Inflammatory macrophage (primary cell): ENCODE results near the gene SLC16A1.
"Not testable (repeated sequence)": the region's sequence is repeated elsewhere in the genome, so short reads cannot be mapped to it uniquely, and the experiment has no call there.

Experiments used
- DNase-seq, 2 donors: peaks; one replicate each; pipeline ENCODE4 v3.0.0-alpha.2; 2020 to 2022
- total RNA-seq, 18 experiments: gene quantifications; one replicate each; lab custom pipeline; 2026; ENCODE audit warnings: mixed read lengths in 6 of 18, inconsistent platforms in 2 of 18; lab: John Stamatoyannopoulos, UW

SLC16A1 gene
- 63.7 to 146 (median 101) reads per million in 18 experiments for total RNA-seq

DNA sequence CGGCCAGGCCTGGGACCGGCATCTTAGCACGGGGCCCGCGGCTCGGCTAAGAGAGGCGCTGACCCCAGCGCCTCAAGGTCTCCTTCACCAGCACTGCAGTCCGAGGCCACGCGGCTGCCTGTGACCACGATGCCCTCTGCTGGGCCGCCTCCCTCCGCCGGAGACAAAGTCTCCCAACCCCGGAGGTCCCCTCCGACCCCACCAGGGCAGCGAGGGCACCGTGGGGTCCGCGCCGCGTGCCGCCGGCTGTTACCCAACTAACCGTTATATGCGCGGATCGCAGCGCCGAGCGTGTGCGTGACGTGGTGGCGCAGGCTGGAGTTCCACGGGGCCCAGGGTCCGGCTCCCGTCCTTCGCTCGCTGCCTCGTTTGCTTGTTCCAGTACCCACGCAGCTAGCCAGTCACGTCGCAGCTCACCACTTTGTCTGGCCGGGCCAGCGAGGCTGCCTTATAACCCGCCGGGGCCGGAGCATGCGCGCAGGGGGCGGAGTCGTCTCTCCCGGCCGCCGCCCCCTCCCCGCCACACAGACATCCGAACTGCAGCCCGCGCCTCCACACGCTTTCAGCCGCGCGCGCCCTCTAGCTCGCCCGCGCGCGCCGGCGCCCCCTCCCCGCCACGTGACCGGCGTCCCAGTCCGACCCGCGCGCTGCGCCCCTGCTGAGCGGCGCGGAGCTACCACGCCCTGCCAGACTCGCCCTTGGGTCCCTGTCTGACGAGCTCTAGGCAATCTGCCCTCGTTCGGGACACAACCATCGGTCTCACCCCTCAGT, at the start of gene SLC16A1:
TSS of gene SLC16A1 (minus strand) at position 424 of the 771 bp plus-strand sequence. CDS start 26,888 bp downstream, outside the sequence.
- peak; percentile 88 to 95 for DNase-seq

GRCh38 chr1:113003751-113004690, 48.0 kb upstream of the SLC16A1 start:
- DNase-seq, result no peak

DNA sequence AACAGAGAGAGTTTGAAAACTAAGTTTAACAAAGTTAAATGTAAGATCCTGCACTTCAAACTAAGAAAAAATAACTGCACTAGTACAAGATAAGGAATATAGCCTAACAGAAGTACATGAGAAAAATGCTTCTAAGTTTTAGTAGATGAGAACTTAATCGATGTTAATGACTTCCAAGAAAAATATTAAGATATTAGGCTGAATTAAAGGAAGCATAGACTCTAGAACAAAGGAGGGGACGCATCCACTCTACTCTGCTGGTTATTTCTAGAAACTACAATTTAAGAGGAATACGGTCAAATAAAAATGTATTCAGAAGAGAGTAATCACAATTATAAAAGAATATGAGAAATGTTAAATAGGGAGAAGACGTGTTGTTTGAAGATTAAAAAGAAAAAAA, 46.3 kb upstream of the SLC16A1 start:
- no peak for DNase-seq

GRCh38 chr1:112998592-112999235, 42.7 kb upstream of the SLC16A1 start:
- DNase-seq, result peak in 1 of 2 donors; percentile 8

DNA sequence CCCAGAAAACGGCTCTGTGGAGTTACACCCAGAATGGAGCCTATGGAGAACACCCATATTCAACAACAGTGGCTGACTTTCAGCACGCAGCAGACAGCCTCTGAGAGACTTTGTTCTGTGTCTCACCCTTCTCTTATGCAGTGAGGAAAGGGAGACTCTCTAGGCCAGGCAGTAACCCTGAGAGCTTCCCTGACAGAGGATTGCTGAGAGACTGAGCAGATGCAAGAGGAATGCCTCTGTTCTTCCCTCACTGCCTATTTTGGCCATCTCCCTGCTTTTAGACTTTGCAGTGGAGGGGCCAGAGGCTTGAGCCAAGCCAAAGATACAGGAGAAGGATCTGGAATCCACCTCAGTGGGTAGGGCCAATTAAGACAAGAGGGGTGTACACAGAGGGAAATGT, 41.8 kb upstream of the SLC16A1 start:
- no peak for DNase-seq

- DNase-seq, result no peak
Observed at GRCh38 chr1:112995890-112996289, 39.9 kb upstream of the SLC16A1 start.

GRCh38 chr1:112995021-112995420, 39.0 kb upstream of the SLC16A1 start:
- not testable (repeated sequence) for DNase-seq

DNA sequence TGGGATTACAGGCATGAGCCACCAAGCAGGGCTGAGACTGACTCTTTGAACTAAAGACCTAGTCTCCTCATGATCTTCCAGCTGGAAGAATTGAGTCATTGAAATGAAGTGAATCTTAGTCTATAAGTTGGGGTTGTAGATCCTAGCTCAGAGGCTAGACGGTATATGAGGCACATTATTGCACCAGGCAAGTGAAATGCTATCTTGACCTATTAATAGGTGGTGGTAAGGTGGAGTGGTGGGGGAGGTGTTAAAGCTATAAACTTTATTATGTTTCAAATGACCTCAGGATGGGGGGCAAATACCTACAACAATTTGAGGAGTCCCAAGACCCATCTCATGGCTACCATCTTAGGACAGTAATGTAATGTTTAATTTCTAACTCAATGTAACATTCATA, 36.8 kb upstream of the SLC16A1 start:
- no peak for DNase-seq

DNA sequence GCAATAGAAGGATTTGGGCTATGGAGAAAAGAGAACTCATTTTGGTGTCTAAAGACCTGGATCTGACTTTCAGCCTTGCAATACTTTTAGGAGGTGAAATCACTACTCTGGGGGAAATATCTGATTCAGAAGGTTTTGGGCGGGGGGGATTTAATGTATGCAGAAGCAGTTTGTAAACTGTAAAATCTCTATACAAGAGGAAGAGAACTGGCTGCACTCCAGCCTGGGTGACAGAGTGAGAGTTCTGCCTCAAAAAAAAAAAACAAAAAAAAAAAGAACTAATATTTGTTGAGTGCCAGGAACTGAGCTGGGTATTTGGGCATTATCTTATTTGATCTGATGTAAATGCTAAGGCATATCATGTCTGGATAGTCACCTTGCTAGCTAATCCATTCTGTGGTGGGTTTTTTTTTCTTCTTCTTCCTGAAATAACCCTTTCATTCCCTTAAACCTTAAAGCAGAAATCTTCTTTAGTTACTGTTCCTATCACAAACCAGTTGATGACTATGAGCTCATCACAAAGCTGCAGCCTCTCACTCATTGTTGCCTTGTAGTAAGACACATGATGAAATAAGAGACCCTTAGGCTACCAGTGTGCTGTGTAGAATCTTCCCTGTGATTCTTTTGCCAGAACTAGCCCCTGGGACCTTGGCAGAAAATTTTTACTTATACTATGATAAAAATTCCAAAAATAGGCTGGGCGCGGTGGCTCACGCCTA, 35.6 kb upstream of the SLC16A1 start:
- DNase-seq, result peak; percentile 42 to 56

DNA sequence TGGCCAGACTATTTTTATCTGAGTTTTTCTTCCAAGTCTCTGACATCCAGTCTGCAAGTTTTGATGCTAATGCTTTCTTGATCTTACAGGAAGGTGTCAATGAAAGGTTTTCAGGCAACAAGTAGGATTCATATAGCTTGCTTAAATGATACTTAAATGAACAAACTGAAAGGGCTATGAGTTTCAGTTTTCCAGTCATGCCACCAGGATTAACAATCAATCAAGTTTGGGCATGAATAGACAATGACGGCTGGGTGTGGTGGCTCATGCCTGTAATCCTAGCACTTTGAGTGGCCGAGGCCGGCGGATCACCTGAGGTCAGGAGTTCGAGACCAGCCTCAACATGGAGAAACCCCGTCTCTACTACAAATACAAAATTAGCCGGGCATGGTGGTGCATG, 34.3 kb upstream of the SLC16A1 start:
- no peak for DNase-seq

GRCh38 chr1:112988367-112988766, 32.4 kb upstream of the SLC16A1 start:
- no peak for DNase-seq

- no peak for DNase-seq
Observed at GRCh38 chr1:112985123-112985522, 29.1 kb upstream of the SLC16A1 start.

DNA sequence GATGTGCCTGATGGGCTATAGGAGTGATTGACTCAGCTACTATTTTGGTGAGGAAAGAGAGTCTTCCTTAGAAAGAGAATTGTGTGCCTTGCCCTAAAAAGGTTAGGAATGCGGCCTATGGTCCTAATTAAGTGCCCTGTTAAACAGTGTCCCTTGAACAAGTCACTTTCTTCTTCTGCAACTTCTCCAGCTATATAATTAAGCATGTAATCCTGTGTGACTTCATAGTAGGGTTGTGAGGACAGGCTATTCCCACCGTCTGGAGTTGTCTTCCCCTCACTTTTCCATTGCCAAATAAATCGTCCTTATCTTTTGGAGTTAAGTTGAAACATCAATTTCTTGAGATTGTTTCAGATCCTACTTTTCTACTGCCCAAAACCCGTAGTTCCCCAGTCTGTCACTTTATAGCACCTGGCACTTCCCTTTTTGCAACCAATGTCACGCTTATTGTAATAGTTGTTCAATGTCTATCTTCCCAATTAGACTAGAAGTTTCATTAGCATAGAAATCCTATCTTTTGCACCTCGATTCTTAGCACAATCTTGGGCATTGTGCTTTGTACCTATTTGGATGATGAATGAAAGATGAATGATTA, 27.6 kb upstream of the SLC16A1 start:
- peak; percentile 12 to 44 for DNase-seq

GRCh38 chr1:112982853-112983536, 27.0 kb upstream of the SLC16A1 start:
- DNase-seq, result peak; percentile 58 to 84

- DNase-seq, result no peak
Observed at GRCh38 chr1:112982328-112982727, 26.3 kb upstream of the SLC16A1 start.

GRCh38 chr1:112981834-112982233, 25.8 kb upstream of the SLC16A1 start:
- DNase-seq, result not testable (repeated sequence)

GRCh38 chr1:112981426-112981825, 25.4 kb upstream of the SLC16A1 start:
- DNase-seq, result peak; percentile 23 to 80

DNA sequence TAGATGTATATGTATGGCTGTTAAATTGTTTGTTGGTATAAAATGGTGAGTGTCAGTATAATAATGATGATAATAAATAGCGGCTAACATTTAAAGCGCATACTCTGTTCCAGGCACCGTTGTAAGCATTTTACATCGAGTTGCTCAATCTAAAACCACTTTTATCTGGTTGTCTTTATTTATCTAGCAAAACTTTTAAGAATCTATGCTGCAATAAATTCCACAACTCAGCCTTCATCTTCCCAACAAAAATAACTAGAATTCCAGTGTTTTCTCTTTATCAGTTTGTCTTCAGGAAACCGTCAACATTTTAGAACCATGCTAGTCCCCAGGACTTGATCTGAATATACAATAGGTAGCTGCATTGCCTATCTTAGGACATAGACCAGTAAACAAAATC, 19.3 kb upstream of the SLC16A1 start:
- DNase-seq, result no peak

GRCh38 chr1:112974646-112975045, 18.6 kb upstream of the SLC16A1 start:
- DNase-seq, result no peak

GRCh38 chr1:112973788-112974187, 17.8 kb upstream of the SLC16A1 start:
- DNase-seq, result no peak

DNA sequence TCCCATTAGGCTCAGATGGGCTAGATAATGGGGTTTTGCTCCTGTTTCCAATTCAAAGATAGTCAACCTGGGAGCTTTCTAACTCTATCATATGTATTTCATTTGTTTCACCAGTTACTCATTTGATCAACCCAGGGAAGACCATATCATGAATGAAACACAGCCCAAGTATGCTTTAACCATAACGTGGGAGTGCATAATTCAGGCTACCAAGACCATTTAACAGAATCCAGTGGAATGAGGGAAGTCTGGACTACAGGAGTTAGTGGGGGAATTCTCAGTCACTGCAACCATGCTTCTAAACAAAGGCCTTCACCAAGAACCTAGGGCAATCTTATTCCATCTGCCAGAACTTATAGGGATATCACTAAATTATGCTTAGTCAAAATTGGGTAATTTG, 15.0 kb upstream of the SLC16A1 start:
- DNase-seq, result no peak
